Measurements from ENCODE around the gene SDSL. TPM values are rescaled to one million over a fixed set of nuclear protein-coding genes. Genes with fewer than 3 reads are reported as not detected.

The SDSL gene
- total and polyA plus RNA-seq, 2 experiments from 2014 or later, result 6.3 to 14.6 TPM

GRCh38 chr12:113482334-113482733, 60.2 kb downstream of the SDSL start:
- H3K27ac ChIP-seq, result no peak overlapping the region
- H3K4me2 ChIP-seq (ENCODE audit: unreplicated experiment), result no peak overlapping the region
- H2AFZ ChIP-seq, result no peak overlapping the region
- H3F3A ChIP-seq (ENCODE audit: insufficient read depth), result no peaks in the 10 kb centered on the region
- no peaks in the 10 kb centered on the region for H3K36me3 ChIP-seq (ENCODE audit: low read depth)
- DNase-seq, result no peak
- no peak overlapping the region for H3K4me3 ChIP-seq
- H3K79me2 ChIP-seq (ENCODE audit: insufficient read depth), result no peaks in the 10 kb centered on the region
- peaks cover 26% of the 10 kb centered on the region for H3K27me3 ChIP-seq (replicated peaks; ENCODE audit: insufficient read depth)
- no peaks in the 10 kb centered on the region for H4K20me1 ChIP-seq (ENCODE audit: insufficient read depth)
- H3K9ac ChIP-seq, result no peak overlapping the region
- H3K4me1 ChIP-seq (ENCODE audit: insufficient read depth), result no peaks in the 10 kb centered on the region
- no peak for TF ChIP-seq EZH2 (IDR thresholded peaks at IDR 0.05; ENCODE audit: insufficient read depth, poor library complexity, severe bottlenecking)
- TF ChIP-seq EZH2phosphoT487 (IDR thresholded peaks at IDR 0.05; ENCODE audit: insufficient read depth, low read depth), result no peak
- H3K9me3 ChIP-seq (ENCODE audit: low read depth), result no peaks in the 10 kb centered on the region
- 5 to 7% methylated on average over 1 of the region's 1 CpG for WGBS, 2 experiments (ENCODE audit: low coverage in 1 of 2, low lambda C conversion rate in 2 of 2, missing lambda C conversion rate in 2 of 2)
- H3K9me2 ChIP-seq (ENCODE audit: insufficient read depth), result no peaks in the 10 kb centered on the region; the same call in 1 of the 2 replicates
- in situ Hi-C loops (cut with MboI), result no loop called here

- in situ Hi-C loops (cut with MboI), result no loop called here
Measured at GRCh38 chr12:113485330-113485729, 63.1 kb downstream of the SDSL start.

GRCh38 chr12:113486722-113487121, 64.5 kb downstream of the SDSL start:
- Histone ChIP-seq H3K4me3 (no peak overlapping the region), H3K27ac (no peak overlapping the region), H2AFZ (no peak overlapping the region), H3F3A (ENCODE audit: insufficient read depth) (no peaks in the 10 kb centered on the region), H3K4me1 (ENCODE audit: insufficient read depth) (no peaks in the 10 kb centered on the region), H3K9me3 (ENCODE audit: low read depth) (no peaks in the 10 kb centered on the region), H4K20me1 (ENCODE audit: insufficient read depth) (no peaks in the 10 kb centered on the region), H3K9ac (no peak overlapping the region), H3K27me3 (replicated peaks; ENCODE audit: insufficient read depth) (no peaks in the 10 kb centered on the region; the same call in 1 of the 2 replicates), H3K4me2 (ENCODE audit: unreplicated experiment) (no peak overlapping the region), H3K9me2 (ENCODE audit: insufficient read depth) (no peaks in the 10 kb centered on the region; the same call in 1 of the 2 replicates), H3K79me2 (ENCODE audit: insufficient read depth) (no peaks in the 10 kb centered on the region), H3K36me3 (ENCODE audit: low read depth) (no peaks in the 10 kb centered on the region)
- WGBS, 2 experiments (ENCODE audit: low coverage in 1 of 2, low lambda C conversion rate in 2 of 2, missing lambda C conversion rate in 2 of 2), result 19 to 23% methylated on average over 4 of the region's 4 CpGs
- in situ Hi-C loops (cut with MboI), result no loop called here
- no peak for DNase-seq
- TF ChIP-seq EZH2phosphoT487 (IDR thresholded peaks at IDR 0.05; ENCODE audit: insufficient read depth, low read depth) (no peak), EZH2 (IDR thresholded peaks at IDR 0.05; ENCODE audit: insufficient read depth, poor library complexity, severe bottlenecking) (no peak)

More at GRCh38 chr12:113485330-113485729, 63.1 kb downstream of the SDSL start:
- H3K4me2 ChIP-seq (ENCODE audit: unreplicated experiment), result no peak overlapping the region
- H3K4me3 ChIP-seq, result no peak overlapping the region
- H3K79me2 ChIP-seq (ENCODE audit: insufficient read depth), result no peaks in the 10 kb centered on the region
- H3K4me1 ChIP-seq (ENCODE audit: insufficient read depth), result no peaks in the 10 kb centered on the region
- no peak for DNase-seq
- no peak for TF ChIP-seq EZH2 (IDR thresholded peaks at IDR 0.05; ENCODE audit: insufficient read depth, poor library complexity, severe bottlenecking)
- TF ChIP-seq EZH2phosphoT487 (IDR thresholded peaks at IDR 0.05; ENCODE audit: insufficient read depth, low read depth), result no peak
- H3K36me3 ChIP-seq (ENCODE audit: low read depth), result no peaks in the 10 kb centered on the region
- 0 to 8% methylated on average over 2 of the region's 2 CpGs for WGBS, 2 experiments (ENCODE audit: low coverage in 1 of 2, low lambda C conversion rate in 2 of 2, missing lambda C conversion rate in 2 of 2)
- H3F3A ChIP-seq (ENCODE audit: insufficient read depth), result no peaks in the 10 kb centered on the region
- H2AFZ ChIP-seq, result no peak overlapping the region
- no peak overlapping the region for H3K9ac ChIP-seq
- H4K20me1 ChIP-seq (ENCODE audit: insufficient read depth), result no peaks in the 10 kb centered on the region
- no peak overlapping the region for H3K27ac ChIP-seq
- H3K9me3 ChIP-seq (ENCODE audit: low read depth), result no peaks in the 10 kb centered on the region
- H3K27me3 ChIP-seq (replicated peaks; ENCODE audit: insufficient read depth), result no peaks in the 10 kb centered on the region; the same call in 1 of the 2 replicates
- no peaks in the 10 kb centered on the region; the same call in 1 of the 2 replicates for H3K9me2 ChIP-seq (ENCODE audit: insufficient read depth)

Other genes with a start within 250 kb of the SDSL start
- gene DDX54, start 236.9 kb upstream of the SDSL start, total RNA-seq (2014; rRNA removed; shearing (Covaris generic)), result 34.9 and 44.5 TPM in 2 replicates
- 27.7 and 28.1 TPM in 2 replicates for gene DDX54, start 236.9 kb upstream of the SDSL start, polyA plus RNA-seq (2016; fragmentation: Nextera tagmentation; extraction: Ambion mirVana)
- gene RITA1, start 236.7 kb upstream of the SDSL start, total RNA-seq (2014; rRNA removed; shearing (Covaris generic)), result 16.2 and 19.2 TPM in 2 replicates
- 12.5 and 15.6 TPM in 2 replicates for gene RITA1, start 236.7 kb upstream of the SDSL start, polyA plus RNA-seq (2016; fragmentation: Nextera tagmentation; extraction: Ambion mirVana)
- 9.0 and 11.6 TPM in 2 replicates for gene TPCN1, start 200.9 kb upstream of the SDSL start, total RNA-seq (2014; rRNA removed; shearing (Covaris generic))
- 15.9 and 17.6 TPM in 2 replicates for gene TPCN1, start 200.9 kb upstream of the SDSL start, polyA plus RNA-seq (2016; fragmentation: Nextera tagmentation; extraction: Ambion mirVana)
- 5.8 and 6.6 TPM in 2 replicates for gene SLC8B1, start 87.3 kb upstream of the SDSL start, total RNA-seq (2014; rRNA removed; shearing (Covaris generic))
- gene SLC8B1, start 87.3 kb upstream of the SDSL start, polyA plus RNA-seq (2016; fragmentation: Nextera tagmentation; extraction: Ambion mirVana), result 9.0 and 10.9 TPM in 2 replicates
- gene PLBD2, start 63.8 kb upstream of the SDSL start, total RNA-seq (2014; rRNA removed; shearing (Covaris generic)), result 38.5 and 43.6 TPM in 2 replicates
- gene PLBD2, start 63.8 kb upstream of the SDSL start, polyA plus RNA-seq (2016; fragmentation: Nextera tagmentation; extraction: Ambion mirVana), result 58.5 and 64.9 TPM in 2 replicates
- gene SDS, start 18.5 kb upstream of the SDSL start, total RNA-seq (2014; rRNA removed; shearing (Covaris generic)), result not detected in 2 replicates
- not detected in 2 replicates for gene SDS, start 18.5 kb upstream of the SDSL start, polyA plus RNA-seq (2016; fragmentation: Nextera tagmentation; extraction: Ambion mirVana)
- not detected in 2 replicates for gene LHX5, start 49.5 kb downstream of the SDSL start, total RNA-seq (2014; rRNA removed; shearing (Covaris generic))
- gene LHX5, start 49.5 kb downstream of the SDSL start, polyA plus RNA-seq (2016; fragmentation: Nextera tagmentation; extraction: Ambion mirVana), result not detected in 2 replicates

All from GM23248 (cell line).